GM15510 (cell line): ENCODE results near the gene R3HDML.

Source experiments
- POLR2A ChIP-seq: IDR thresholded peaks from 3 replicates; pipeline ENCODE4 v1.6.1; 2011; ENCODE audit warnings: borderline replicate concordance; ENCODE audit not compliant: insufficient read length; ENCODE audit errors: extremely low read depth

R3HDML gene

GRCh38 chr20:44354979-44355497 lies 18.2 kb downstream of the R3HDML start:
- no peak for TF ChIP-seq POLR2A

- TF ChIP-seq POLR2A: no peak
Measured at GRCh38 chr20:44355498-44356352, 18.9 kb downstream of the R3HDML start, which contains the start of gene HNF4A. HNF4A (plus strand) TSS chr20:44355699; CDS start chr20:44355805, 106 bp downstream.

GRCh38 chr20:44356353-44356723 lies 19.5 kb downstream of the R3HDML start:
- no peak for TF ChIP-seq POLR2A

GRCh38 chr20:44357020-44357419 lies 20.2 kb downstream of the R3HDML start:
- no peak for TF ChIP-seq POLR2A

- no peak for TF ChIP-seq POLR2A
Measured at GRCh38 chr20:44357555-44358125, 20.8 kb downstream of the R3HDML start.

- TF ChIP-seq POLR2A: no peak
Measured at GRCh38 chr20:44358776-44359175, 21.9 kb downstream of the R3HDML start.

- no peak for TF ChIP-seq POLR2A
Measured at GRCh38 chr20:44360221-44360620, 23.4 kb downstream of the R3HDML start.

GRCh38 chr20:44361021-44361420 lies 24.2 kb downstream of the R3HDML start:
- no peak for TF ChIP-seq POLR2A

GRCh38 chr20:44362466-44362940 lies 25.7 kb downstream of the R3HDML start:
- TF ChIP-seq POLR2A: no peak

GRCh38 chr20:44364068-44364467 lies 27.2 kb downstream of the R3HDML start:
- TF ChIP-seq POLR2A: no peak

- no peak for TF ChIP-seq POLR2A
Measured at GRCh38 chr20:44364780-44365179, 27.9 kb downstream of the R3HDML start.

GRCh38 chr20:44367746-44368145 lies 30.9 kb downstream of the R3HDML start:
- TF ChIP-seq POLR2A: no peak

GRCh38 chr20:44370639-44371218 lies 33.9 kb downstream of the R3HDML start:
- no peak for TF ChIP-seq POLR2A

- TF ChIP-seq POLR2A: no peak
Measured at GRCh38 chr20:44382641-44383040, 45.8 kb downstream of the R3HDML start.

- no peak for TF ChIP-seq POLR2A
Measured at GRCh38 chr20:44384423-44385027, 47.7 kb downstream of the R3HDML start.

GRCh38 chr20:44388466-44389023 lies 51.7 kb downstream of the R3HDML start:
- no peak for TF ChIP-seq POLR2A

GRCh38 chr20:44389871-44390270 lies 53.0 kb downstream of the R3HDML start:
- no peak for TF ChIP-seq POLR2A
